Neuronal stem cell (in vitro differentiated cells): Measurements from ENCODE around the gene TMCC3.
A peak's percentile ranks its signal among the peaks of the same experiment; 100 is the strongest.
"Not testable (repeated sequence)": the region's sequence is repeated elsewhere in the genome, so short reads cannot be mapped to it uniquely, and the experiment has no call there.

Source experiments
- DNase-seq: peaks from one replicate; pipeline ENCODE4 v3.0.0-alpha.2; 2013; ENCODE audit warnings: low spot score
- H2AFZ ChIP-seq: one replicate; pipeline ENCODE4 v1.6.1; 2013; ENCODE audit warnings: mild to moderate bottlenecking, low read length, inconsistent platforms
- H2AK5ac ChIP-seq: 2 replicates; pipeline ENCODE4 v1.6.1; 2013; ENCODE audit warnings: low read depth, mild to moderate bottlenecking, inconsistent platforms, low read length, moderate library complexity, mixed read lengths
- H2BK120ac ChIP-seq: 2 replicates; pipeline ENCODE4 v1.6.1; 2013; ENCODE audit warnings: low read depth, mild to moderate bottlenecking, inconsistent platforms, low read length, moderate library complexity, mixed read lengths
- H2BK12ac ChIP-seq: one replicate; pipeline ENCODE4 v1.6.1; 2013; ENCODE audit warnings: low read length, inconsistent platforms
- H2BK15ac ChIP-seq: 2 replicates; pipeline ENCODE4 v1.6.1; 2013; ENCODE audit warnings: mild to moderate bottlenecking, low read length, inconsistent platforms, mixed read lengths
- H2BK5ac ChIP-seq: one replicate; pipeline ENCODE4 v1.6.1; 2013; ENCODE audit warnings: inconsistent platforms, mild to moderate bottlenecking, low read length, moderate library complexity
- H3K14ac ChIP-seq: one replicate; pipeline ENCODE4 v1.6.1; 2013; ENCODE audit warnings: low read length, inconsistent platforms
- H3K18ac ChIP-seq: 2 replicates; pipeline ENCODE4 v1.6.1; 2013; ENCODE audit warnings: low read length, inconsistent platforms
- H3K23ac ChIP-seq: 2 replicates; pipeline ENCODE4 v1.6.1; 2013; ENCODE audit warnings: low read depth, mild to moderate bottlenecking, mixed read lengths, low read length, inconsistent platforms; ENCODE audit not compliant: poor library complexity
- H3K27ac ChIP-seq: replicated peaks from 3 replicates; pipeline ENCODE4 v1.5.1; 2013; ENCODE audit warnings: low read length, inconsistent platforms
- H3K27me3 ChIP-seq, 3 experiments: 2 replicates each; pipeline ENCODE4 v1.6.1; 2013; ENCODE audit warnings: low read length in 3 of 3, mild to moderate bottlenecking in 2 of 3, inconsistent platforms in 1 of 3, low read depth in 1 of 3, mixed read lengths in 1 of 3, moderate library complexity in 1 of 3; ENCODE audit not compliant: control insufficient read depth in 3 of 3, insufficient read depth in 3 of 3
- H3K36me3 ChIP-seq, 2 donors: replicated peaks in 1 of 2; 2 replicates each; pipeline ENCODE4 v1.6.1; 2013; ENCODE audit warnings: low read length in 2 of 2; ENCODE audit not compliant: control insufficient read depth in 2 of 2, insufficient read depth in 2 of 2
- H3K4ac ChIP-seq: 2 replicates; pipeline ENCODE4 v1.6.1; 2013; ENCODE audit warnings: inconsistent platforms, mild to moderate bottlenecking, low read length, moderate library complexity
- H3K4me1 ChIP-seq, 2 donors: 1 replicate in 1 of 2; 2 replicates in 1 of 2; pipeline ENCODE4 v1.6.1; 2013; ENCODE audit warnings: low read length in 2 of 2, low read depth in 1 of 2; ENCODE audit not compliant: control insufficient read depth in 2 of 2, insufficient read depth in 1 of 2
- H3K4me2 ChIP-seq: one replicate; pipeline ENCODE4 v1.6.1; 2013; ENCODE audit warnings: mild to moderate bottlenecking, low read length, inconsistent platforms; ENCODE audit not compliant: insufficient read depth, poor library complexity, severe bottlenecking
- H3K4me3 ChIP-seq, 2 donors: 2 replicates each; pipeline ENCODE4 v1.5.1; 2013; ENCODE audit warnings: low read length in 2 of 2, mild to moderate bottlenecking in 2 of 2, inconsistent platforms in 1 of 2, moderate library complexity in 1 of 2
- H3K79me1 ChIP-seq: one replicate; pipeline ENCODE4 v1.6.1; 2013; ENCODE audit warnings: low read depth, mild to moderate bottlenecking, inconsistent platforms, low read length, moderate library complexity
- H3K9ac ChIP-seq: one replicate; pipeline ENCODE4 v1.6.1; 2013; ENCODE audit warnings: mild to moderate bottlenecking, low read depth, low read length, inconsistent platforms; ENCODE audit not compliant: poor library complexity
- H3K9me3 ChIP-seq, 2 donors: replicated peaks in 1 of 2; 2 replicates each; pipeline versions ENCODE3 to v1.6.1; 2013; ENCODE audit warnings: low read length in 2 of 2, mild to moderate bottlenecking in 2 of 2, inconsistent platforms in 1 of 2, low read depth in 1 of 2, mixed read lengths in 1 of 2, moderate library complexity in 1 of 2; ENCODE audit not compliant: control insufficient read depth in 2 of 2, insufficient read depth in 1 of 2
- H4K8ac ChIP-seq: one replicate; pipeline ENCODE4 v1.6.1; 2013; ENCODE audit warnings: low read depth, mild to moderate bottlenecking, inconsistent platforms, low read length, moderate library complexity
- H4K91ac ChIP-seq: one replicate; pipeline ENCODE4 v1.6.1; 2013; ENCODE audit warnings: low read length, low read depth, mild to moderate bottlenecking, inconsistent platforms; ENCODE audit not compliant: poor library complexity
- WGBS, 2 donors: extraction: QIAGEN DNeasy Blood & Tissue Kit; methylation state at CpG; one replicate each; pipeline ENCODE4 v1.1.7; 2013; ENCODE audit warnings: missing lambda C conversion rate in 2 of 2, mixed read lengths in 1 of 2; ENCODE audit not compliant: insufficient read length in 2 of 2, insufficient replicate concordance in 1 of 2; ENCODE audit errors: extremely low coverage in 2 of 2; 5-methylcytosine and 5-hydroxymethylcytosine counted together

The TMCC3 gene

DNA sequence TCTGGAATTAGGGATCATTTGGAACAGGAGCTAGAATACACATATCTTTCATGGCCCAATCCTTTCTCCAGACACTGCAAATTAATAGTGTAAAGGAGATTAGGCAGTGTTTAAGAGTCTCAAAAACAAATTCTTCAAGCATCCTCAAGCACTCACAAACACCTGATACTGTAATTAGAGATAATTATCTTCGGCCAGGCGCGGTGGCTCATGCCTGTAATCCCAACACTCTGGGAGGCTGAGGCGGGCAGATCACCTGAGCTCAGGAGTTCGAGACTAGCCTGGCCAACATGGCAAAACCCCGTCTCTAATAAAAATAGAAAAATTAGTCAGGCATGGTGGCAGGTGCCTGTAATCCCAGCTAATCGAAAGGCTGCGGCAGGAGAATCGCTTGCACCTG lies 57.6 kb downstream of the TMCC3 start:
- H3K4me2 ChIP-seq, H2BK5ac ChIP-seq, H3K9me3 ChIP-seq, H3K27me3 ChIP-seq, H2BK15ac ChIP-seq, H2AK5ac ChIP-seq, H2BK120ac ChIP-seq, H3K14ac ChIP-seq, H2AFZ ChIP-seq, H3K23ac ChIP-seq, H3K4me3 ChIP-seq, H4K8ac ChIP-seq, H2BK12ac ChIP-seq, DNase-seq, H3K18ac ChIP-seq, H3K9ac ChIP-seq, H3K27ac ChIP-seq, H3K4ac ChIP-seq, H3K36me3 ChIP-seq, H4K91ac ChIP-seq, H3K79me1 ChIP-seq: not testable (repeated sequence)
- peaks cover 10 to 14% of the 10 kb centered on the region in 2 donors for H3K4me1 ChIP-seq
- no CpG with 5 or more reads among the region's 9 CpGs for WGBS, 2 donors

GRCh38 chr12:94592080-94592479 lies 58.3 kb downstream of the TMCC3 start:
- H4K91ac ChIP-seq = no peak overlapping the region
- no peaks in the 10 kb centered on the region for H3K36me3 ChIP-seq
- no peak overlapping the region for H2AFZ ChIP-seq
- H3K9ac ChIP-seq = no peak overlapping the region
- H2BK15ac ChIP-seq = no peak overlapping the region
- no peak overlapping the region for H3K18ac ChIP-seq
- no peak overlapping the region for H3K4me3 ChIP-seq
- no peak overlapping the region for H3K23ac ChIP-seq
- H2AK5ac ChIP-seq = no peak overlapping the region
- H3K27me3 ChIP-seq = peaks cover 0 to 5% (median 0%) of the 10 kb centered on the region in 3 experiments
- no peak overlapping the region for H3K4me2 ChIP-seq
- H3K4ac ChIP-seq = no peak overlapping the region
- no peak overlapping the region for H3K14ac ChIP-seq
- H2BK12ac ChIP-seq = no peak overlapping the region
- H2BK120ac ChIP-seq = no peak overlapping the region
- WGBS, 2 donors = no CpG with 5 or more reads among the region's 6 CpGs
- no peak for DNase-seq
- H3K4me1 ChIP-seq = peaks cover 13 to 16% of the 10 kb centered on the region in 2 donors
- no peak overlapping the region for H4K8ac ChIP-seq
- no peak overlapping the region for H3K27ac ChIP-seq
- H2BK5ac ChIP-seq = no peak overlapping the region
- no peaks in the 10 kb centered on the region for H3K9me3 ChIP-seq
- H3K79me1 ChIP-seq = no peaks in the 10 kb centered on the region

- Histone ChIP-seq H3K18ac (no peak overlapping the region), H3K36me3 (no peaks in the 10 kb centered on the region), H2BK15ac (no peak overlapping the region), H2AK5ac (no peak overlapping the region), H2BK12ac (no peak overlapping the region), H3K27me3 (peaks cover 0 to 5% (median 0%) of the 10 kb centered on the region in 3 experiments), H3K79me1 (no peaks in the 10 kb centered on the region), H3K4ac (no peak overlapping the region), H3K4me2 (no peak overlapping the region), H3K9me3 (no peaks in the 10 kb centered on the region), H2AFZ (peak overlapping the region; percentile 28), H3K4me3 (no peak overlapping the region), H3K23ac (no peak overlapping the region), H4K91ac (no peak overlapping the region), H2BK5ac (no peak overlapping the region), H3K14ac (no peak overlapping the region), H3K9ac (no peak overlapping the region), H3K27ac (no peak overlapping the region), H2BK120ac (no peak overlapping the region), H4K8ac (no peak overlapping the region), H3K4me1 (peaks cover 23 to 26% of the 10 kb centered on the region in 2 donors)
- no CpG with 5 or more reads among the region's 8 CpGs for WGBS, 2 donors
- no peak for DNase-seq
Observed at GRCh38 chr12:94590428-94590827, 59.9 kb downstream of the TMCC3 start.

- Histone ChIP-seq H3K4ac (no peak overlapping the region), H3K23ac (no peak overlapping the region), H2BK15ac (no peak overlapping the region), H3K4me2 (no peak overlapping the region), H3K27ac (no peak overlapping the region), H2BK12ac (no peak overlapping the region), H2BK5ac (no peak overlapping the region), H3K79me1 (no peaks in the 10 kb centered on the region), H3K36me3 (no peaks in the 10 kb centered on the region), H3K4me1 (peaks cover 23 to 26% of the 10 kb centered on the region in 2 donors), H2BK120ac (no peak overlapping the region), H2AFZ (no peak overlapping the region), H3K14ac (no peak overlapping the region), H3K9me3 (no peaks in the 10 kb centered on the region), H4K8ac (no peak overlapping the region), H3K18ac (no peak overlapping the region), H3K27me3 (peaks cover 0 to 4% (median 0%) of the 10 kb centered on the region in 3 experiments), H4K91ac (no peak overlapping the region), H3K9ac (no peak overlapping the region), H3K4me3 (no peak overlapping the region), H2AK5ac (no peak overlapping the region)
- no peak for DNase-seq
- no CpG with 5 or more reads among the region's 5 CpGs for WGBS, 2 donors
Observed at GRCh38 chr12:94589591-94590001, 60.8 kb downstream of the TMCC3 start.
